Fibroblast of lung (primary cell): ENCODE measurements around the gene C11orf52.

Experiments
- EZH2 ChIP-seq: IDR thresholded peaks from 2 replicates; pipeline ENCODE4 v1.5.1; 2012; ENCODE audit warnings: low read length, control low read depth, mild to moderate bottlenecking; ENCODE audit errors: missing control alignments
- TF ChIP-seq, protein P1 (sequence below), 2 donors: IDR thresholded peaks in 1 of 2; conservative IDR thresholded peaks in 1 of 2; 1 replicate in 1 of 2; 2 replicates in 1 of 2; pipeline ENCODE4 v1.5.1; 2011 to 2012; ENCODE audit warnings: low read length in 2 of 2, control low read depth in 1 of 2, inconsistent platforms in 1 of 2, low read depth in 1 of 2, mild to moderate bottlenecking in 1 of 2

DNA sequence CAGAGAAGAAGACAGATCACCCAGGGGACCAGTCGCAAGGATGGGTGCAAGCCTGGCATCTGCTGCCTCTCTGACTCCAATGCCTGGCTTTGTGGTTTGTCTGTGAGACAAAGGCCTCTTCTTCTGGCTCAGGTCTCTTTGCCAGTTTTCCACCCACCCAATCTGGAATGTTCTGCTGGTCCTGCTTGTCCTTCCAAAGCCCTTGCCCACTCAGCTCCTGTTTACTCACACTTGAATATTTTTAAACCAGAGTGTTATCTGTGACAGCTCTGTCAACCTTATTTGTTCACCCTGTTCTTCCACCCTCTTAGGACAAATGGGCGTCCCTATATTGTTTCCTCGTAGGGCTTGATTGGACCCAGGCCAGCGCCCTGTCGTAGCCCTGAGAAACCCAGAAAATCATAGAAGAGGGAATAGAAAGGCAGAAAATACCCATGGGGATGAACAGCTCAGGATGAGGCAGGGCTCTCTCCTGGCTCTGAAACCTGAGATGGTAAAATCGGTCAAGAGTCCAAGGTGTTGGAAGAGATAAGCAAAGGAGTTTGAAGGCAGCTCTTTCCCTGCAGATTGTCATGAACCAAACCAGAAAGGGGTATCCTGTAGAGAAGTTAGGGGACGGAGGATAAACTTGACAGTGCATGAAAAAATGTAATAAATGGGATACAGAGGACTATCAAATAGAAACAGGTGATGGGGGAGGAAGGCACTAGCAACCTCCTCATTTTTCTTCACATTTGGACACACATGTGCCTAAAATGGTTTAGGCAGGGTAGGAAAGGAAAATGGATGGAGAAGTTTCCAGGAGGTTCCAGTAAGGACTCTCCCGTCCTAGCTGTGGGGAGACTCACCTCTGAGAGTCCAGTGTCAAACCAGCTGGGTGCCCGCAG is 7.8 kb upstream of the C11orf52 start:
- TF ChIP-seq, protein P1, sequence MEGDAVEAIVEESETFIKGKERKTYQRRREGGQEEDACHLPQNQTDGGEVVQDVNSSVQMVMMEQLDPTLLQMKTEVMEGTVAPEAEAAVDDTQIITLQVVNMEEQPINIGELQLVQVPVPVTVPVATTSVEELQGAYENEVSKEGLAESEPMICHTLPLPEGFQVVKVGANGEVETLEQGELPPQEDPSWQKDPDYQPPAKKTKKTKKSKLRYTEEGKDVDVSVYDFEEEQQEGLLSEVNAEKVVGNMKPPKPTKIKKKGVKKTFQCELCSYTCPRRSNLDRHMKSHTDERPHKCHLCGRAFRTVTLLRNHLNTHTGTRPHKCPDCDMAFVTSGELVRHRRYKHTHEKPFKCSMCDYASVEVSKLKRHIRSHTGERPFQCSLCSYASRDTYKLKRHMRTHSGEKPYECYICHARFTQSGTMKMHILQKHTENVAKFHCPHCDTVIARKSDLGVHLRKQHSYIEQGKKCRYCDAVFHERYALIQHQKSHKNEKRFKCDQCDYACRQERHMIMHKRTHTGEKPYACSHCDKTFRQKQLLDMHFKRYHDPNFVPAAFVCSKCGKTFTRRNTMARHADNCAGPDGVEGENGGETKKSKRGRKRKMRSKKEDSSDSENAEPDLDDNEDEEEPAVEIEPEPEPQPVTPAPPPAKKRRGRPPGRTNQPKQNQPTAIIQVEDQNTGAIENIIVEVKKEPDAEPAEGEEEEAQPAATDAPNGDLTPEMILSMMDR (conservative IDR thresholded peaks at IDR 0.05 in 1 of 2, IDR thresholded peaks at IDR 0.05 in 1 of 2; ENCODE audit: low read depth in 1 of 2, low read length in 2 of 2): no peak
- TF ChIP-seq EZH2: no peak
